AG10803 (cell line): ENCODE results near the gene NMT1.

Experiments used
- DNase-seq: peaks from one replicate; pipeline ENCODE4 v3.0.0; 2010; ENCODE audit warnings: low read depth
- H3K4me3 ChIP-seq: 2 replicates; pipeline ENCODE4 v1.5.1; 2011; ENCODE audit warnings: mild to moderate bottlenecking, low read length, control low read depth
- CTCF ChIP-seq: conservative IDR thresholded peaks from 2 replicates; pipeline ENCODE4 v1.5.1; 2011; ENCODE audit warnings: mild to moderate bottlenecking, low read length, control low read depth, inconsistent platforms

NMT1 gene

GRCh38 chr17:45101883-45102811, 41.0 kb downstream of the NMT1 start:
- DNase-seq, result no peak
- TF ChIP-seq CTCF, result no peak
- H3K4me3 ChIP-seq, result no peak overlapping the region

- no peak for DNase-seq
- no peak overlapping the region for H3K4me3 ChIP-seq
- TF ChIP-seq CTCF, result no peak
Observed at GRCh38 chr17:45102856-45103255, 41.7 kb downstream of the NMT1 start.

GRCh38 chr17:45103269-45103795, 42.2 kb downstream of the NMT1 start:
- DNase-seq, result no peak
- H3K4me3 ChIP-seq, result no peak overlapping the region
- no peak for TF ChIP-seq CTCF

- H3K4me3 ChIP-seq, result no peak overlapping the region
- no peak for DNase-seq
- no peak for TF ChIP-seq CTCF
Observed at GRCh38 chr17:45104029-45104428, 42.9 kb downstream of the NMT1 start.

- no peak overlapping the region for H3K4me3 ChIP-seq
- TF ChIP-seq CTCF, result no peak
- DNase-seq, result no peak
Observed at GRCh38 chr17:45104497-45104896, 43.4 kb downstream of the NMT1 start.

GRCh38 chr17:45104907-45105624, 43.9 kb downstream of the NMT1 start:
- TF ChIP-seq CTCF, result 0 out of 2 replicates have a peak, but pooled peaks have one; percentile 2
- H3K4me3 ChIP-seq, result no peak overlapping the region

More at GRCh38 chr17:45104907-45105624, 43.9 kb downstream of the NMT1 start:
- DNase-seq, result no peak
